GM19238 (cell line): ENCODE measurements around the gene ZNF445.
"Not testable (repeated sequence)": the region's sequence is repeated elsewhere in the genome, so short reads cannot be mapped to it uniquely, and the experiment has no call there.

ENCODE experiments used
- DNase-seq: peaks from one replicate; pipeline ENCODE4 v3.0.0; 2011; ENCODE audit warnings: low spot score; ENCODE audit not compliant: insufficient read length

Gene ZNF445

GRCh38 chr3:44436181-44436580 lies 41.3 kb downstream of the ZNF445 start:
- DNase-seq, result no peak

- no peak for DNase-seq
These were observed 42.5 kb downstream of the ZNF445 start for GRCh38 chr3:44434834-44435510.

- DNase-seq, result no peak
These were observed 47.0 kb downstream of the ZNF445 start for GRCh38 chr3:44430466-44430865.

GRCh38 chr3:44429459-44429858 lies 48.0 kb downstream of the ZNF445 start:
- DNase-seq, result no peak

- no peak for DNase-seq
These were observed 48.6 kb downstream of the ZNF445 start for GRCh38 chr3:44428910-44429309.

DNA sequence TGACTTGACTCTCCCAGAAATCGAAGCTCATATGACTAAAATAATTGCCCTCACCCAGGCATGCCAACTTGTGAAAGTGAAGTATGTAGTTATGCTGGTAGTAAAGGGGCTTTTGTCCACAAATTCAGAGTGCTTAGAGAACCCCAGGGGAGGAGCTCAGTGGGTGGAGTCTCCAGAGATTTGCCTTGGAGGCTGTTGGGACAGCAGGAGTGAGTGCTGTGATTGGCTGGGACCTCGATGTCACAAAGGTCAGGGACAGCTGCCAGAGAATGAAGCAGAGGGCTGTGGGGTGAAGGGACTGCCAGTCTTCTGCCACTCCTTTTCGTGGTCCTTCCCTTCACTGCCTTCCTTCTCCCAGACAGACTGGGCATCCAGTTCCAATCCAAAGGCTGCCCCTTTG lies 49.8 kb downstream of the ZNF445 start:
- no peak for DNase-seq

DNA sequence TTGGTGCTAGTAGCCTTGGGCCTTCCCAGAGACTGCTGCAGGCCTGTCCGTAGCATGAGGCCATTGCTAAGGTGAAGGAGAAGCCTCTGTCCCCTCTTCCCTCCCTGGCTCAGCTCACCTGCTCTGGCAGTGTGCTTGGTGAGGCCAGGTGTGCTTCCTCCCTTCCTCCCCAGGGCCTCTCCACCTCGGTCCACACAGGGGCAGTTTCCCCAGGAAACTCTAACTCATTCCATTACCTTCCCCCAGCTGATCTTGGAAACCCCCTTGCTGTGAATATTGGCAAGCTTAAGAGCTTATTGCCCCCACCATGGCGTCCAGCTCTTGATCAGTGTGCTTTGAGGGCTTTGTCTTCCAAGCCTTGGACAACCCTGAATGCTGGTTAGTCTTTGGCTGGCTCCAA lies 52.7 kb downstream of the ZNF445 start:
- DNase-seq, result peak; percentile 19

- no peak for DNase-seq
These were observed 56.2 kb downstream of the ZNF445 start for GRCh38 chr3:44421280-44421679.

- DNase-seq, result no peak
These were observed 56.8 kb downstream of the ZNF445 start for GRCh38 chr3:44420676-44421075.

- no peak for DNase-seq
These were observed 57.4 kb downstream of the ZNF445 start for GRCh38 chr3:44419923-44420650.

GRCh38 chr3:44419116-44419922 lies 58.2 kb downstream of the ZNF445 start:
- DNase-seq, result no peak

- DNase-seq, result no peak
These were observed 58.9 kb downstream of the ZNF445 start for GRCh38 chr3:44418549-44418948.

DNA sequence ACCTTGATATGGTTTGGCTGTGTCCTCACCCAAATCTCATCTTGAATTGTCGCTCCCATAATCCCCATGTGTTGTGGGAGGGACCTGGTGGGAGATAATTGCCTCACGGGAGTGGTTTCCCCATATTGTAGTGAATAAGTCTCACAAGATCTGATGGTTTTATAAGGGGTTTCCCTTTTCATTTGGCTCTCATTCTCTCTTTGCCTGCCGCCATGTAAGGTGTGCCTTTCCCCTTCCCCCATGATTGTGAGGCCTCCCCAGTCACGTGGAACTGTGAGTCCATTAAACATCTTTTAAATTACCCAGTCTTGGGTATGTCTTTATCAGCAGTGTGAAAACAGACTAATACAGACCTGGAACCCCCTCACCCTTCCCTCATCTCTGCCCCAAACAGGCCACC lies 59.4 kb downstream of the ZNF445 start:
- DNase-seq, result not testable (repeated sequence)

DNA sequence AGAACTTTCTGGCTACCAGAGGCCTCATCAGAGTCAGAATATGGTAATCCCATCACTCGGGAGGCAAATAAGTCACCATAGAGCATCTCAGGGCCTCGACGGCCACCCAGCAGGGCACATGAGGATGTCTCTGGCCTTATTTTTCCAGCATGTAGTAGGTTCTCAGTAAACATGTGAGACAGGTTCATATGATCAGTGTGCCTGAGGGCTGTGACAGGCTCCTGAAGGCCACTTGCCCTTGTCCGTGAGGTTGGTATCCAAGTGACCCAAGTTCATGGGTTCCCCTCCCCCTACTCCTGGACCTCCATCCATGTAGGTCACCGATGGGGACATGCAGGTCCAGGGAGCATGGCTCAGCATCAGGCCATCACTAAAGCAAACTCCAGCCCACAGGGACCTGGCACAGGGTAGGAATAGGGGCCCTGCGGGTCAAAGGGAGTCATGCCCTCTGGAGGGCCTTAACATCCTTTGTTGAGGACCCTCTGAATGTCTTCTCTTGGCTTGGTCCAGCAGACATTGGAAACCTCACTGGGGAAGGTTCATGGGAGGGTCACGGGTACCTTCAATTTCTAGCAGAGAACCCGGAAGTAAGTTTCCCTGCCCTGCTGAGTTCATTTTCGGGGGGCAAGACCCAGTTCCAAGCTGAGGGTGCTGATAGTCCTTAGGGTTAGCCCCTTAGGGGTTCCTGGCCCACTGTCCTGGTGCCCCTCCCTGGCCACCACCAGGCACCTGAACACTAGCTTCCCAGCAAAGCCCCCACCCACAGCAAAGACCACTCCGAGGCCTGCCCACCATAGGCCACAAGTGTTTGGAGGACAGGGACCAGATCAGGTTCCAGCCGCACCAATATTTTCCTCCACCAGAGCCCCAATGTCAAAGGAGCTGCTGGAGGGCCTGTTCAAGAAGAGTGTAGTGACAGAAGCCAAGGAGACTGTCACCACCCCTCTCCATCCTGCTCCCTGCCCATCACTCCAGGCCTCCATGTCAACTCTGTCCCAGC lies 61.1 kb downstream of the ZNF445 start:
- no peak for DNase-seq

GRCh38 chr3:44415421-44415820 lies 62.0 kb downstream of the ZNF445 start:
- no peak for DNase-seq

GRCh38 chr3:44414517-44415090 lies 62.9 kb downstream of the ZNF445 start:
- no peak for DNase-seq

GRCh38 chr3:44412365-44412764 lies 65.1 kb downstream of the ZNF445 start:
- no peak for DNase-seq

DNA sequence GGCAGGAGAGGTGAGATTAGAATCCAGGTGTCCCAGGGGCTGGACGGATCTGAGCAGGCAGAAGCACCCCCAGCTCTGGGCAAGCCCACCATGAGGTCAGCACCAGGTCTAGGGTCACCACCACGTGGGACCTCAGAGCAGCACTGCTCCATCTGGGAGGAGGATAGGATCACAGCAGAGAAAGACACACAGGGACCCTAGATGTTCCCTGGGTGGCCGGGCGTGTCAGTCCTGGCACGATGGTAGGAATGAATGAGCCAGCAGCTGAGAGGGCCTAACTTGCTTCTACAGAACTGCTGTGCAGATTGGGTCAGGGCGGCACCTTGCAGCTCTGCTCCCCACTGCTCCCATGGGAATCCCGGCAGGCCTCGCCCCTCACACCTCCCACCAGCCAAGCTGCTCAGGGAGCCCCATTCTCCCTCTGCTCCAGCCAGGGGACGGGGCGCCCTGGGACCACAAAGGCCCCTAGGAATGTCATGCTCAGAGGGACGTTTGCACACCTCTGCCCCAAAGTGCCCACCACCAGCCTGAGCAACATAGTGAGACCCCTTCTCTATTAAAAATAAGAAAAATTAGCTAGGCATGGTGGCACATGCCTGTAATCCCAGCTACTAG lies 66.3 kb downstream of the ZNF445 start:
- no peak for DNase-seq

GRCh38 chr3:44409640-44410410 lies 67.6 kb downstream of the ZNF445 start:
- no peak for DNase-seq
